Stomach smooth muscle (tissue), 2 donors: Measurements from ENCODE around the gene SLITRK4.

Experiments used
- H3K27ac ChIP-seq: one replicate; pipeline ENCODE4 v1.7.0; 2013; ENCODE audit warnings: mild to moderate bottlenecking, low read length, inconsistent platforms
- H3K27me3 ChIP-seq, 2 donors: one replicate each; pipeline ENCODE4 v1.7.0; 2013; ENCODE audit warnings: low read length in 2 of 2; ENCODE audit not compliant: insufficient read depth in 2 of 2, control insufficient read depth in 1 of 2
- H3K36me3 ChIP-seq, 2 donors: one replicate each; pipeline ENCODE4 v1.7.0; 2013; ENCODE audit warnings: low read length in 2 of 2; ENCODE audit not compliant: control insufficient read depth in 2 of 2, insufficient read depth in 2 of 2
- H3K4me1 ChIP-seq: one replicate; pipeline ENCODE4 v1.7.0; 2013; ENCODE audit warnings: low read length; ENCODE audit not compliant: control insufficient read depth, insufficient read depth
- H3K4me3 ChIP-seq, 2 donors: one replicate each; pipeline ENCODE4 v1.7.0; 2013; ENCODE audit warnings: low read length in 2 of 2
- H3K9ac ChIP-seq, 2 donors: one replicate each; pipeline ENCODE4 v1.7.0; 2013; ENCODE audit warnings: low read length in 2 of 2, mild to moderate bottlenecking in 1 of 2
- H3K9me3 ChIP-seq, 2 donors: one replicate each; pipeline ENCODE4 v1.7.0; 2013; ENCODE audit warnings: low read length in 2 of 2; ENCODE audit not compliant: control insufficient read depth in 2 of 2
- donor health status: healthy.
- donor health status: Pancreatic carcinoma.

The SLITRK4 gene

GRCh38 chrX:143634663-143635455 lies 1.0 kb downstream of the SLITRK4 start:
- H3K4me1 ChIP-seq, result peaks cover 5% of the 10 kb centered on the region
- H3K9me3 ChIP-seq, result no peaks in the 10 kb centered on the region
- H3K36me3 ChIP-seq, result no peaks in the 10 kb centered on the region
- H3K4me3 ChIP-seq, result peak overlapping the region in 1 of 2 donors; percentile 71
- H3K27me3 ChIP-seq, result peaks cover 8 to 13% of the 10 kb centered on the region in 2 donors
- no peak overlapping the region for H3K27ac ChIP-seq
- H3K9ac ChIP-seq, result no peak overlapping the region

- Histone ChIP-seq H3K4me3 (peak overlapping the region in 1 of 2 donors; percentile 67), H3K36me3 (no peaks in the 10 kb centered on the region), H3K27me3 (peaks cover 8 to 14% of the 10 kb centered on the region in 2 donors), H3K9ac (no peak overlapping the region), H3K9me3 (no peaks in the 10 kb centered on the region), H3K27ac (no peak overlapping the region), H3K4me1 (peaks cover 5% of the 10 kb centered on the region)
These were observed 1.6 kb downstream of the SLITRK4 start for GRCh38 chrX:143634309-143634662.

- peak overlapping the region; percentile 12 to 67 for H3K4me3 ChIP-seq
- no peaks in the 10 kb centered on the region for H3K36me3 ChIP-seq
- H3K4me1 ChIP-seq, result peaks cover 5% of the 10 kb centered on the region
- H3K27me3 ChIP-seq, result peaks cover 8 to 16% of the 10 kb centered on the region in 2 donors
- no peak overlapping the region for H3K27ac ChIP-seq
- H3K9me3 ChIP-seq, result no peaks in the 10 kb centered on the region
- H3K9ac ChIP-seq, result no peak overlapping the region
These were observed 2.2 kb downstream of the SLITRK4 start for GRCh38 chrX:143633461-143634308.

- Histone ChIP-seq H3K27ac (no peak overlapping the region), H3K9ac (no peak overlapping the region), H3K4me1 (peaks cover 5% of the 10 kb centered on the region), H3K9me3 (no peaks in the 10 kb centered on the region), H3K4me3 (peak overlapping the region; percentile 12 to 67), H3K27me3 (peaks cover 8 to 16% of the 10 kb centered on the region in 2 donors), H3K36me3 (no peaks in the 10 kb centered on the region)
These were observed 3.1 kb downstream of the SLITRK4 start for GRCh38 chrX:143632625-143633410.

GRCh38 chrX:143623657-143624056 lies 12.2 kb downstream of the SLITRK4 start:
- H3K9ac ChIP-seq, result no peak overlapping the region
- H3K4me1 ChIP-seq, result no peaks in the 10 kb centered on the region
- H3K4me3 ChIP-seq, result no peak overlapping the region
- H3K9me3 ChIP-seq, result no peaks in the 10 kb centered on the region
- H3K27me3 ChIP-seq, result no peaks in the 10 kb centered on the region
- no peaks in the 10 kb centered on the region for H3K36me3 ChIP-seq
- H3K27ac ChIP-seq, result no peak overlapping the region

GRCh38 chrX:143621276-143621675 lies 14.6 kb downstream of the SLITRK4 start:
- no peaks in the 10 kb centered on the region for H3K36me3 ChIP-seq
- no peaks in the 10 kb centered on the region for H3K9me3 ChIP-seq
- no peaks in the 10 kb centered on the region for H3K4me1 ChIP-seq
- H3K27me3 ChIP-seq, result no peaks in the 10 kb centered on the region
- no peak overlapping the region for H3K9ac ChIP-seq
- no peak overlapping the region for H3K4me3 ChIP-seq
- H3K27ac ChIP-seq, result no peak overlapping the region

- Histone ChIP-seq H3K4me3 (no peak overlapping the region), H3K36me3 (no peaks in the 10 kb centered on the region), H3K9ac (no peak overlapping the region), H3K9me3 (no peaks in the 10 kb centered on the region), H3K27ac (no peak overlapping the region), H3K27me3 (no peaks in the 10 kb centered on the region), H3K4me1 (no peaks in the 10 kb centered on the region)
These were observed 20.1 kb downstream of the SLITRK4 start for GRCh38 chrX:143615851-143616250.

GRCh38 chrX:143601809-143602208 lies 34.1 kb downstream of the SLITRK4 start:
- no peak overlapping the region for H3K4me3 ChIP-seq
- H3K9ac ChIP-seq, result no peak overlapping the region
- H3K27ac ChIP-seq, result no peak overlapping the region
- H3K9me3 ChIP-seq, result no peaks in the 10 kb centered on the region
- no peaks in the 10 kb centered on the region for H3K4me1 ChIP-seq
- no peaks in the 10 kb centered on the region for H3K36me3 ChIP-seq
- no peaks in the 10 kb centered on the region for H3K27me3 ChIP-seq

- no peak overlapping the region for H3K9ac ChIP-seq
- no peak overlapping the region for H3K27ac ChIP-seq
- no peaks in the 10 kb centered on the region for H3K4me1 ChIP-seq
- no peaks in the 10 kb centered on the region for H3K36me3 ChIP-seq
- no peaks in the 10 kb centered on the region for H3K27me3 ChIP-seq
- H3K9me3 ChIP-seq, result peaks cover 0 to 3% of the 10 kb centered on the region in 2 donors
- H3K4me3 ChIP-seq, result no peak overlapping the region
These were observed 54.7 kb downstream of the SLITRK4 start for GRCh38 chrX:143581240-143581639.

GRCh38 chrX:143580266-143580665 lies 55.6 kb downstream of the SLITRK4 start:
- Histone ChIP-seq H3K4me3 (no peak overlapping the region), H3K9me3 (peaks cover 0 to 3% of the 10 kb centered on the region in 2 donors), H3K27ac (no peak overlapping the region), H3K4me1 (no peaks in the 10 kb centered on the region), H3K36me3 (no peaks in the 10 kb centered on the region), H3K27me3 (no peaks in the 10 kb centered on the region), H3K9ac (no peak overlapping the region)
